HCT116 (cell line): ENCODE results near the gene PILRA. TPM values are rescaled to one million over a fixed set of nuclear protein-coding genes. Genes with fewer than 3 reads are reported as not detected.

Experiments
- ATAC-seq: fragments of 200-7000 bp; cut with Tn5 transposase; 2 replicates; pipeline ENCODE4 v1.9.1; 2020; ENCODE audit warnings: mild to moderate bottlenecking, moderate library complexity
- BruUV-seq: library from RNA; stranded (reverse); fragments of 400-500 nt; replicated peaks from 2 replicates; lab custom pipeline; 2021; lab: Mats Ljungman, UMichigan
- CTCF ChIA-PET: fragments of 300-600 bp; sonication (Branson Sonifier 250); formaldehyde crosslinking; loops from one replicate; lab custom pipeline; 2021; ENCODE audit warnings: antibody characterized with exemption; lab: Charles Lee
- POLR2A ChIA-PET: fragments of 300-600, 350-600 bp; sonication (Branson Sonifier 250); formaldehyde crosslinking; loops from one replicate; lab custom pipeline; 2021; ENCODE audit warnings: antibody characterized with exemption; lab: Charles Lee
- RAD21 ChIA-PET, 2 experiments: fragments of 300-600 bp; sonication (Branson Sonifier 250); formaldehyde crosslinking; loops; one replicate each; lab custom pipeline; 2023; ENCODE audit warnings: low total read pairs in 2 of 2; ENCODE audit not compliant: uncharacterized antibody in 2 of 2, unreplicated experiment in 2 of 2, low non-redundant PET in 1 of 2; lab: Charles Lee
- DNase-seq: peaks from one replicate; pipeline ENCODE4 v3.0.0-alpha.2; 2010; ENCODE audit warnings: low read depth, low spot score
- H2AFZ ChIP-seq: fragments of 200-600 bp; shearing (Covaris generic), sonication (generic); 2 replicates; pipeline ENCODE4 v1.6.1; 2017; ENCODE audit warnings: low read depth, mixed run types, mixed read lengths, antibody characterized with exemption, low read length; ENCODE audit not compliant: poor library complexity, severe bottlenecking
- H3K27ac ChIP-seq: 2 replicates; pipeline ENCODE4 v1.5.1; 2012; ENCODE audit warnings: low read depth, low read length
- H3K27me3 ChIP-seq: fragments of 200-600 bp; sonication (generic); 2 replicates; pipeline ENCODE4 v1.6.1; 2016; ENCODE audit warnings: mixed run types, low read length, mixed read lengths; ENCODE audit not compliant: insufficient read depth
- H3K36me3 ChIP-seq, 2 experiments: fragments of 200-500 bp in 1 of 2; fragments of 200-600 bp in 1 of 2; sonication (Bioruptor generic) in 1 of 2; sonication (generic) in 1 of 2; 2 replicates each; pipeline versions ENCODE4 v1.5.1 to v1.6.1; 2014 to 2016; ENCODE audit warnings: low read length in 2 of 2, inconsistent platforms in 1 of 2, mixed read lengths in 1 of 2, mixed run types in 1 of 2; ENCODE audit not compliant: insufficient read depth in 2 of 2, control insufficient read depth in 1 of 2
- H3K4me1 ChIP-seq, 2 experiments: fragments of 200-600 bp in 1 of 2; sonication (generic) in 1 of 2; 2 replicates each; pipeline versions ENCODE4 v1.5.1 to v1.6.1; 2012 to 2017; ENCODE audit warnings: low read length in 2 of 2, inconsistent platforms in 1 of 2, mild to moderate bottlenecking in 1 of 2, mixed read lengths in 1 of 2, mixed run types in 1 of 2, moderate library complexity in 1 of 2; ENCODE audit not compliant: insufficient read depth in 2 of 2, control insufficient read depth in 1 of 2
- H3K4me2 ChIP-seq: fragments of 200-600 bp; sonication (generic); 2 replicates; pipeline ENCODE4 v1.6.1; 2017; ENCODE audit warnings: mixed run types, low read length, mixed read lengths
- H3K4me3 ChIP-seq, 2 experiments: fragments of 200-600 bp in 1 of 2; sonication (generic) in 1 of 2; replicated peaks in 1 of 2; 2 replicates each; pipeline ENCODE4 v1.5.1; 2011 to 2016; ENCODE audit warnings: low read length in 2 of 2, control low read depth in 1 of 2, low read depth in 1 of 2, mild to moderate bottlenecking in 1 of 2, mixed read lengths in 1 of 2, mixed run types in 1 of 2
- H3K79me2 ChIP-seq: fragments of 200-600 bp; sonication (generic); 2 replicates; pipeline ENCODE4 v1.6.1; 2017; ENCODE audit warnings: mild to moderate bottlenecking, mixed run types, low read length, moderate library complexity, mixed read lengths; ENCODE audit not compliant: insufficient read depth
- H3K9ac ChIP-seq: fragments of 200-600 bp; sonication (generic); 2 replicates; pipeline ENCODE4 v1.6.1; 2016; ENCODE audit warnings: low read length, mixed read lengths
- H3K9me2 ChIP-seq: fragments of 200-600 bp; sonication (generic), shearing (Covaris generic); 2 replicates; pipeline ENCODE4 v1.6.1; 2017; ENCODE audit warnings: mixed run types, mild to moderate bottlenecking, moderate library complexity; ENCODE audit not compliant: insufficient read depth
- H3K9me3 ChIP-seq, 2 experiments: fragments of 200-500 bp in 1 of 2; fragments of 200-600 bp in 1 of 2; sonication (Bioruptor generic) in 1 of 2; sonication (generic) in 1 of 2; 2 replicates each; pipeline ENCODE4 v1.6.1; 2014 to 2017; ENCODE audit warnings: low read length in 2 of 2, mixed read lengths in 2 of 2, inconsistent platforms in 1 of 2, low read depth in 1 of 2, mild to moderate bottlenecking in 1 of 2, mixed run types in 1 of 2, moderate library complexity in 1 of 2; ENCODE audit not compliant: control insufficient read depth in 1 of 2, insufficient read depth in 1 of 2
- H4K20me1 ChIP-seq: fragments of 200-600 bp; sonication (generic), shearing (Covaris generic); 2 replicates; pipeline ENCODE4 v1.6.1; 2017; ENCODE audit warnings: mixed run types, mild to moderate bottlenecking, moderate library complexity; ENCODE audit not compliant: insufficient read depth
- ATF3 ChIP-seq: IDR thresholded peaks from 2 replicates; pipeline ENCODE4 v1.6.1; 2012
- CBX3 ChIP-seq: IDR thresholded peaks from 2 replicates; pipeline ENCODE4 v1.6.1; 2012; ENCODE audit warnings: low read depth
- CTCF ChIP-seq, 3 experiments: fragments of 200-600 bp in 1 of 3; sonication (generic) in 1 of 3; IDR thresholded peaks in 2 of 3; conservative IDR thresholded peaks in 1 of 3; 2 replicates each; pipeline ENCODE4 v1.5.1; 2012 to 2017; ENCODE audit warnings: low read depth in 2 of 3, low read length in 2 of 3, antibody characterized with exemption in 1 of 3, borderline replicate concordance in 1 of 3, control low read depth in 1 of 3, mild to moderate bottlenecking in 1 of 3, mixed read lengths in 1 of 3, mixed run types in 1 of 3, moderate library complexity in 1 of 3; ENCODE audit not compliant: insufficient read depth in 1 of 3
- ELF1 ChIP-seq: IDR thresholded peaks from 2 replicates; pipeline ENCODE4 v1.6.1; 2012; ENCODE audit warnings: low read depth, borderline replicate concordance
- EZH2 ChIP-seq: fragments of 200-600 bp; sonication (generic); IDR thresholded peaks from 2 replicates; pipeline ENCODE4 v1.6.1; 2017; ENCODE audit warnings: antibody characterized with exemption, mixed run types
- EZH2phosphoT487 ChIP-seq: fragments of 200-600 bp; IDR thresholded peaks from 2 replicates; pipeline ENCODE4 v1.6.1; 2018; ENCODE audit warnings: antibody characterized with exemption, borderline replicate concordance
- FOSL1 ChIP-seq: IDR thresholded peaks from 2 replicates; pipeline ENCODE4 v1.6.1; 2012; ENCODE audit warnings: low read depth
- MAX ChIP-seq: IDR thresholded peaks from 2 replicates; pipeline ENCODE4 v1.6.1; 2012
- POLR2A ChIP-seq: IDR thresholded peaks from 2 replicates; pipeline ENCODE4 v1.7.0; 2011; ENCODE audit warnings: borderline replicate concordance; ENCODE audit not compliant: insufficient read depth, insufficient read length; ENCODE audit errors: extremely low read depth
- RAD21 ChIP-seq: IDR thresholded peaks from 2 replicates; pipeline ENCODE4 v1.6.1; 2012; ENCODE audit warnings: low read depth, mild to moderate bottlenecking
- SIN3A ChIP-seq: IDR thresholded peaks from 2 replicates; pipeline ENCODE4 v1.6.1; 2012; ENCODE audit warnings: low read depth
- SP1 ChIP-seq: IDR thresholded peaks from 2 replicates; pipeline ENCODE4 v1.6.1; 2012; ENCODE audit warnings: low read depth
- SRF ChIP-seq: IDR thresholded peaks from 2 replicates; pipeline ENCODE4 v1.6.1; 2012; ENCODE audit warnings: low read depth
- ZNF274 ChIP-seq: fragments of 200-500 bp; sonication (Bioruptor generic); IDR thresholded peaks from 2 replicates; pipeline ENCODE4 v1.6.1; 2014; ENCODE audit warnings: mild to moderate bottlenecking, low read depth, low read length, inconsistent platforms
- intact Hi-C: fragments of 100-400 bp; cut with micrococcal nuclease; formaldehyde crosslinking; loops from 2 replicates; pipeline ENCODE4 v1.10.0; 2022
- total RNA-seq: library from RNA; stranded (reverse); gene quantifications from one replicate; pipeline ENCODE4 v1.2.1, GENCODE V29; 2021; ENCODE audit not compliant: unreplicated experiment

Gene PILRA
- total RNA-seq, 1 experiment from 2014 or later, result 1.8 TPM

GRCh38 chr7:100358027-100358856, 15.0 kb upstream of the PILRA start, which contains the start of gene PILRB:
PILRB (plus strand) TSS chr7:100358117; CDS start chr7:100358303, 186 bp downstream.
- no peaks in the 10 kb centered on the region for H3K27me3 ChIP-seq
- no peaks in the 10 kb centered on the region for H3K9me2 ChIP-seq
- TF ChIP-seq FOSL1 (no peak), SP1 (no peak), ATF3 (no peak), CTCF (IDR thresholded peaks at IDR 0.05 in 2 of 3, conservative IDR thresholded peaks at IDR 0.05 in 1 of 3; ENCODE audit: borderline replicate concordance in 1 of 3, insufficient read depth in 1 of 3, low read depth in 2 of 3, low read length in 2 of 3) (peak in 1 of 3 experiments; percentile 15; a peak in 1 of 6 replicates), CBX3 (no peak)
- RAD21 ChIA-PET, result no interaction called here
- H3K9ac ChIP-seq, result no peak within 1 kb of the TSS
- H3K4me2 ChIP-seq, result no peak within 1 kb of the TSS
- H4K20me1 ChIP-seq, result no peaks in the 10 kb centered on the region
- peak; percentile 34; the same call in 1 of the 2 replicates for ATAC-seq
- BruUV-seq, result no TSS peak
- H3K4me1 ChIP-seq, result no peaks in the 10 kb centered on the region
- DNase-seq, result no peak
- intact Hi-C loops, result no loop called here
- CTCF ChIA-PET, result no interaction called here
- H3K4me3 ChIP-seq, result no peak within 1 kb of the TSS
- POLR2A ChIA-PET, result no interaction called here
- H3K27ac ChIP-seq, result no peak within 1 kb of the TSS
- H3K36me3 ChIP-seq, result peaks cover 46 to 75% of the 10 kb centered on the region in 2 experiments
- H3K9me3 ChIP-seq, result no peaks in the 10 kb centered on the region
- H3K79me2 ChIP-seq, result peaks cover 5% of the 10 kb centered on the region; the same call in 1 of the 2 replicates
- H2AFZ ChIP-seq, result no peak within 1 kb of the TSS

- no peak for DNase-seq
- TSS peak; percentile 1 for BruUV-seq
- CTCF ChIA-PET, result no interaction called here
- TF ChIP-seq SRF (no peak), POLR2A (no peak), ZNF274 (no peak), SIN3A (no peak), CBX3 (no peak), RAD21 (no peak), ELF1 (no peak), EZH2phosphoT487 (no peak), EZH2 (no peak), MAX (no peak), SP1 (no peak), CTCF (IDR thresholded peaks at IDR 0.05 in 2 of 3, conservative IDR thresholded peaks at IDR 0.05 in 1 of 3; ENCODE audit: borderline replicate concordance in 1 of 3, insufficient read depth in 1 of 3, low read depth in 2 of 3, low read length in 2 of 3) (no peak)
Measured at GRCh38 chr7:100358857-100359212, 14.5 kb upstream of the PILRA start.

More at GRCh38 chr7:100358857-100359212, 14.5 kb upstream of the PILRA start:
- no peak for ATAC-seq
- Histone ChIP-seq H2AFZ (no peak overlapping the region), H3K9me2 (no peaks in the 10 kb centered on the region), H3K79me2 (peaks cover 2% of the 10 kb centered on the region; the same call in 1 of the 2 replicates), H4K20me1 (no peaks in the 10 kb centered on the region), H3K4me1 (no peaks in the 10 kb centered on the region), H3K27me3 (no peaks in the 10 kb centered on the region), H3K36me3 (peaks cover 40 to 69% of the 10 kb centered on the region in 2 experiments), H3K27ac (no peak overlapping the region), H3K4me2 (no peak overlapping the region), H3K4me3 (no peak overlapping the region), H3K9me3 (no peaks in the 10 kb centered on the region), H3K9ac (no peak overlapping the region)
- RAD21 ChIA-PET, result no interaction called here
- intact Hi-C loops, result no loop called here
- POLR2A ChIA-PET, result no interaction called here
